Measurements from ENCODE around the gene UBE2G1.
"Not testable (repeated sequence)": the region's sequence is repeated elsewhere in the genome, so short reads cannot be mapped to it uniquely, and the experiment has no call there.

UBE2G1 gene

GRCh38 chr17:4295686-4296085, 70.8 kb downstream of the UBE2G1 start:
- DNase-seq = no peak

GRCh38 chr17:4293572-4293971, 72.9 kb downstream of the UBE2G1 start:
- DNase-seq = no peak

DNA sequence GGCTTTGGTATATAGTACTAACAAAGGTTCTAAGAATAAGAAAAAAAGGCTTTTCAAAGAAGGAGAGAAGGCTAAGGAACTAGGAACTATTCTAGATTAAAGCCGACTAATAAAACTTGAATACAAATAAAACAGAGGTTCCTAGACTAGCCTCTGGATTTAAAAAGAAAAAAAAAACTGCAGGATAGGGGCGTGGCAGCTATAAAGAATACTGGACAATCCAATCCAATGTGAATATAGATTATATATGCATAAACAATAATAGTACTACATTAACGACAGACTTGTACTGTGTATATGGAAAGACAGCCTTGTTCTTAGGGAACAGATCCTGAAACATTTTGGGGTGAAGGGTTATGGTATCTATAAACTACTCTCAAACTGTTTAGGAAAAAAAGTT, 78.8 kb downstream of the UBE2G1 start:
- DNase-seq = no peak

DNA sequence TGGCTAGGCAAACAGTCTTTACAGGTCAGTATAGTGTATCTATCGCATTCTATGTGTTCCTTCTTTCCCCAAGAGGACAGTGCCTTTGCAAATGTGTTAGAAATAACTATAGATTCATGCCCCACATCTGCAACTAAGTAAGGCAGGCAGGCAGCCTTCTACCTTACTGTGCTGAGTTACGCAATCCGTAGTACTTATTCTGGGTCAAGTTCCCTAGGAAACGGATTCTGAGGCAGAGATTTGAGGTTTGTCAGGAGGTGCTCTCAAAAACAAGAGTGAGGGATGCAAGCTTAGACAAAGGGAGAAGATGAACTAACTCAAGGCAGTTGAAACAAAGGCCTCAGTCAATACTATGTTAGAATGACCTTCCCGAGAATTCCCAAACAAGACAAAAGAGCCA, 90.0 kb downstream of the UBE2G1 start:
- no peak for DNase-seq

DNA sequence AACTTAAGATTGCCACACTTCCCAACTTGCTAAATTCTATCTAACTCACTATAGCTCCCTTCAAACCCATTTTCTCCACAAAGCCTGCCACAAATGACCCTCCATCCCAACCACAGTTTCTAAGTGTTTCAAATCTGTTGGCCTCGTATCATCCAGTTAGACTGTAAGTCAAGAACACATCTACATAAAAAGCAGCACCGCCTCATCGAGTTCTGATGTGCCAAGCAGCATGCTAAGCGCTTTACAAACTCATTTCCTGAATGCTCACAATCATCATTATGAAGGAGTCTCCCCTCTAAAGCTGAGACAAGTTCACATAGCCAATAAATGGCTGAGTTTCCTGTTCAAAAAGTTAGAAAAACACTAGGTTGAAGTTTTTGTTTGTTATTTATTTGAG, 93.5 kb downstream of the UBE2G1 start:
- DNase-seq = no peak

DNA sequence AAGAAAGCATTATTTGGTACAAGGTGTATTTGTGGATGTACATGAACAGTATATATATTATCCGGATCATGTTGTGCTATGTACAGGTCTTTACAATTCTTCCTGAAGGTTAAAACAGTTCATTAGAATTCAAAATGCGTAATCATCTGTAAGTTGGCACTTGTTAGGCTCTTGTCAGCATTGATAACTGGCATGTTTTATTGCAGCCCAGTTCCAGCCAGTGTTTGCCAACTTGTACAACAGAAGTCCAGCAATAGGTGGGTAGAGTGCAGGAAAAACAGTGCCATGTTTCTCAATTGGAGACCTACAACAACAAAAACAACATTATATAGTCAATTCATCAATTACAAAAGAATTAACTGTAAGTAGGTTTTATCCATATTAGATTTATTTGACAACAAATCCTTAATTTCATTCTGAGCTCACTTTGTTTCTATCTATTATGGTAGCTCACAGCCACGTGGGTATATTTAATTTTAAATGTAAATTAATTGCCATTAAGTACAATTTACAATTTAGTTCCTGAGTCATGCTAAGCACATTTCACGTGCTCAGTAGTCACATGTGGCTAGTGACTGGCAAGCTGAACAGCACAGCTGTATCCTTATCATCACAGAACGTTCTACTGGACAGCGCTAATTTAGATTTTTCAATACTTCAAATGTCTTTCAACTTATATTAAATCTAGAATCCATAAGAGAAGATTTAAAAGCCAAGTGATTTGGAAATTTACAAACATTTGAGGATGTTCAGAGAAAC, 94.1 kb downstream of the UBE2G1 start:
- DNase-seq = no peak

GRCh38 chr17:4270736-4271135, 95.7 kb downstream of the UBE2G1 start:
- DNase-seq = no peak

GRCh38 chr17:4269915-4270314, 96.6 kb downstream of the UBE2G1 start:
- DNase-seq = no peak

DNA sequence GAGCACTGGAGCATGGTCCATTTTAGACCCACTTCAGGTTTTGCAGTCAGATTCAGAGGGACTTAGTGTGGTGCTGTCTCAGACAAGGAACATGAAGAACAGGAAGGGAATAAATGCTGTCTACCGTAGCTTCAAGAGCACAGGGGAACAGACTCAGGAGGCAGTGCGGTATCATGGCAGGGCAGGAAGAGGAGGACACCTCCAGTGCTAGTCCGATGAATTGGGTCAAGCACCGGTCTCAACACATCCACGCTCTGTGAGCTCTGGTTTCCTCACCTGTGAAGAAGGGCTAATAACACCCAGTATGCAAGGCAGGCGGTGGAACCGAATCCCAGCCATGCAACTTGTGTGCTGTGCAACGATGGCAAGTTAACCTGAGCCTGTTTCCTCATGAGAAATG, 99.1 kb downstream of the UBE2G1 start:
- no peak for DNase-seq

DNA sequence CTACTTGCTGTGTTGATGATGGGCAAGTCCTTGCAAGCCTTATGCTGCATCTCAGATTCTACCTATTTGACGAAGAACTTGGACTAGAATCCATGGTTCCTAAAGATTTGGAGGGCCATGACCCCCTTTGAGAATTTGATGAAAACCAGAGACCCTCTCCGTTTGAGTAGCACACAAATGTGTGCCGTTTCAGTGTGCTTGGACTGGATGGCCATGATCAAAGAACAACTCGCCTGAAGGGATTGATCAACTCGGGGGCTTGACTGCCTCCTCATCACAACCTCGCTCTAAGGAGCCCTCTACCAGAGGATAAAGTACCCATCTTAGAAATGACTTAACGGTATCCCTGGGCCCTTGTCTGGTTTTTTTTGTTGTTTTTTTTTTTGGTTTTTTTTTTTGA, 99.9 kb downstream of the UBE2G1 start:
- DNase-seq = no peak

DNA sequence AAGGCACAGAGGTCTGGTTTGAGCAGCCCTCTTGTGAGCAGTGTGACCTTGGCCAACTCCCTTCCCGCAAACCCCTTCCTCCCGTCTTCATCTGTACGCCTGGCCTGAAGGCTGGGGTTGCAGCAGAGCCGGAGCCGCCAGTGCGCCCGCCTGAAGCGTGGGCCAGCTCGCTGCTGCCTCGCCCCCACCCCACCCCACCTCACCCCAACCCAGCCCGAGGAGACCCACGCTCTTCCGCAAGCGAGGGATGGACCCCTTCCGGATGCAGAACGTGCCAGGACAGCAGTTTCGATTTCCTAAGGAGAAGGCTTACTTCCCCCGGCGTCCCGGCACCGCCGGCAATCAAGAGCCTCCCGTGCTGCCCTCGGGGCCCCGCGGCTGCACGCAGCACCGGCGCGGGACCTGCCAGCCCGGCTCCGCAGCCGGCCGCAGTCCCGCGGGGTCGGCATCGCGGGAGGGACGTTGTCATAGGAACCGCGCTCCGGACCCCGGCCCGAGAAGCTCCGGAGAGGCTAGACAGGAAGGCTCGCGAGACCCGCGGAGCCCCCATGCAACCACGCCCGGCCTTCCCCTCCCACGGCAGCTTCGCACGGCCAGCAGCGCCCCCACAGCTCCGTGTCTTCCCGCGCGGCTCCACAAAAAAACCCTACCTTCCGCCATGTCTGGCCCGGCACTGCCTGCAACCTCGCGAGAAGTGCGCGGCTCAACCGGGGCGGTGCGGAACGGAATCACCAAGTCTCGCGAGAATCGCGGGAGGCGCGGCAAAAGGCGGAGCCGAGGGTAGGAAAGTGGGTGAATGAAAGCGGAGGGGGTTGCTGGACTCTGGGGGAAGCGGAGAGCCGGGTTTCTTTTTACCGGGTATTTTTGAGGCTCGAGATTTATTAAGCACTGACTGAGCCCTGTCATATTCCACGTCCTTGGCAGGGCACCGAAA, 102.9 kb downstream of the UBE2G1 start, which contains the start of gene ANKFY1:
Gene ANKFY1 (minus strand): TSS at position 698 of the 934 bp plus-strand sequence. CDS start 38 bp downstream, at position 660.
- DNase-seq = peak; percentile 16

DNA sequence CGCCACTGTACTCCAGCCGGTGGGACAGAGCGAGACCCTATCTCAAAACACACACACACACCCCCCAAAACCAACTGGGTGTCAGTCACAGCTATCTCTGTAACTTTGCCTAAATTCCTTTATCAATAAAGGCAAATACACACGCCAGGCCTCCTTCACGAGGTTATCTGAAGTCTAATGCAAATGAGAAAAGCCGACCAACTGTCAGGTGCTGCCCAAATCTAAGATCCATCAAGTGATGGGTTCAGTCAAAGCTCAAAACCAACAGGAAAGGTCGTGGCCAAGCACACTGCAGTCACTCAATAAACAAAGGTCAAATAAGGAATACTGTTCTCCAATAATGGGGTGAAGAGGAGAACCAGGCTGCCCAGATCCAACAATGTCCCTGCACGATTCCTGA, 103.8 kb downstream of the UBE2G1 start:
- DNase-seq = no peak

GRCh38 chr17:4261452-4261851, 105.0 kb downstream of the UBE2G1 start:
- DNase-seq = no peak

DNA sequence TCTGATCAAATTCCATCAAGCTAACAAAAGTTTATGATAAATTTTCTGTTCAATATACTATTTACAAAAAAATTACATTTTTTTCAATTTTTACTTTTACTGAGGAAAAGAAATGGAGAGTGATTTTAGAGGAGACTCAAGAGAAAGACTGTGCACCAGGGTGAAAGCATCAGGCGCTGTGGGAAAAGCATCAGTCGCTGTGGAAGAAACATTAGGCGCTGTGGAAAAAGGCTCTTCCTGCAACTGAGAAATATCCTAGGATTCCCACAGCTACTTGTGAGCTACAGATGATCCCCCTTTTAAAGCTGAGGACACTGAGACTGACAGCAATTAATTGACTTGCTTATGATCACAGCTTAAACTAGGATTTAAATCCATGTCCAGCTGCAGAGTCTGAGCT, 107.6 kb downstream of the UBE2G1 start:
- no peak for DNase-seq

DNA sequence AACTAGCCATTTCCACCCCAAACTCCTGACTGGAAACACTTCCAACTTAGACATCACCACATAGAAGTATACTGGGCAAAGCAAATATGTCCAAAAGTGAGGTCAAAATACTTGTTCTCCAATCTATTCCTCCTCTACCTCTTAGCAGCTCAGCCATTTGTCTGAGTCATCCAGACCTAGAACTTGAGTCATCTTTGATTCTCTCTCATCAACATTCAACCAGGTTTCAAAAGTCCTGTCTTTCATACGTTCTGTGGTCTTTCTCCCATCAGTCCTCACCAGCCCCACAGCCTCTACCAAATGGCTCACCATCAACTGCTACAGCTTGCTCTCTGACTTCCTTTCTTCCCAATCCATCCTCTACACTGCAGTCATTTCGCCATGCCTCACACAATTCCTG, 109.5 kb downstream of the UBE2G1 start:
- no peak for DNase-seq

DNA sequence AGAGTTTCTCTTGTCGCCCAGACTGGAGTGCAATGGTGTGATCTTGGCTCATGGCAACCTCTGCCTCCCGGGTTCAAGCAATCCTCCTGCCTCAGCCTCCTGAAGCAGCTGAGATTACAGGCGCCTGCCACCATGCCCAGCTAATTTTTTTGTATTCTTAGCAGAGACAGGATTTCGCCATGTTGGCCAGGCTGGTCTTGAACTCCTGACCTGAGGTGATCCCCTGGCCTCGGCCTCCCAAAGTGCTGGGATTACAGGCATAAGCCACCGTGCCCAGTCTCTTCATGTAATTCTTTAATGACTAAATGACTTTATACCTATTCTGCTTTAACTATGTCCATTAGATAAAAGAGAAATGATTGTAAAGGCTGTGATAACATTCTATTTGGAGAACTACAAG, 111.2 kb downstream of the UBE2G1 start:
- DNase-seq = not testable (repeated sequence)

DNA sequence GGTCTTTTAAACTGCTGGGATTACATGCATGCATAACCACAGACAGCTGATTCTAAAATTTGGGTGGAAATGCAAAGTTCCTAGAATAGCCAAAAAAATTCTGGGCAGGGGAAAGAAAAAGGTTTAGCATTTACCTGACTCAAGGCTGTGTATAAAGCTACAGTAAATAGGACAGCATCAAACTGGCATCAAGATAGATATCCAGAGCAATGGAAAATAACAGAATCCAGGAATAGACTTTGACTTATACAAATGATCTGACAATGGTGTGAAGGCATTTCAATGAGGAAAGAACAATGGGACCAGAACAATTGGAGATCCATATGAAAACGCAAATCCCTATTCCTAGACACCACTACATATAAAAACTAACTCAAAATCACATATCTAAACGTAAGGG, 115.6 kb downstream of the UBE2G1 start:
- no peak for DNase-seq

- DNase-seq = no peak
These were observed 116.9 kb downstream of the UBE2G1 start for GRCh38 chr17:4249452-4250029.

GRCh38 chr17:4248504-4249277, 117.8 kb downstream of the UBE2G1 start:
- DNase-seq = no peak

- no peak for DNase-seq
These were observed 118.5 kb downstream of the UBE2G1 start for GRCh38 chr17:4247971-4248388.

DNA sequence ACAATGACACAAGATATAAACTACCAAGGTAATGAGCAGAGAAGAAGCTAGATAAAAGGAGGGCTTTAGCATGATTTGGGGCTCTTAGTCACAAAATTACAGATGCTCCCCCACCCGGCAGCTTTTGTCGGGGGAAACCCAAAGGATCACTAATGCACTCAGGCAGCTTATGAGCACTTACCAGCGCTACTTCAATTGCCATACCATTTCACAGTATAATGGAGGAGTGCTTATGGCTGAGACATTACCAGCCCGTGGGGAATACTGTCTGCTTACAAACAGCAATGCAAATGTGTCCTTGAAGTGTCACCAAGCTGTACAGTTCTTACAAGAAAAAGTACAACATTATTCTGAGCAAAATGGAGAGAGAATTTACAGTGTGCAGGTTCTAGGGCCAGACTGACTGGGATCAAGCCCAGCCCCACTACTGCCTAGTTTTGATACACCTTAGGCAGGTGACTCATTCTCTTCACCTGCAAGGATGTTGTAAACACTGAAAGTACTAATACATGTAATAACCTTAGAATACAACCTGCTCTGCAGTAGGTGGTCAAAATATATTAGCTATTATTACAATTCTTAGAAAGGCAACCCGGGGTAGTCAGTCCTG, 119.0 kb downstream of the UBE2G1 start:
- no peak for DNase-seq

DNA sequence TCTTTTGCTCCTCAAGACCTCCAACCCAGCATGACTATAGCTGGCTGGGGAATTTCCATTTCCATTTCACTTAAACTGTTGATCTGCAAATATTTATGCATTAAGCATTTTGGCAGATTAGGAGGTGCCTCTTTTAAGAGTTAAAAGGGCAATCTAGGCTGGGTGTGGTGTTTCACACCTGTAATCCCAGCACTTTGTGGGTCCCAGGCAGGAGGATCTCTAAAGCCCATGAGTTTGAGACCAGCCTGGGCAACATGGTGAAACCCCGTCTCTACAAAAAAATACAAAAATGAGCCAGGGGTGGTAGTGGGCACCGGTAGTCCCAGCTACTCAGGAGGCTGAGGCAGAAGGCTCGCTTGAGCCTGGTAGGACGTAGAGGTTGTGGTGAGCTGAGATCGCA, 119.8 kb downstream of the UBE2G1 start:
- no peak for DNase-seq
